ENCODE data around the gene KIN.
"Not testable (repeated sequence)": the region's sequence is repeated elsewhere in the genome, so short reads cannot be mapped to it uniquely, and the experiment has no call there.

KIN gene

GRCh38 chr10:7794251-7795026 is 6.6 kb upstream of the KIN start:
- no peak for DNase-seq (ENCODE audit: low read depth)

GRCh38 chr10:7792541-7792940 is 4.7 kb upstream of the KIN start:
- DNase-seq (ENCODE audit: low read depth), result peak; percentile 34

- peak; percentile 60 for DNase-seq (ENCODE audit: low read depth)
Measured at GRCh38 chr10:7789390-7789789, 1.6 kb upstream of the KIN start.

- peak; percentile 44 for DNase-seq (ENCODE audit: low read depth)
Measured at GRCh38 chr10:7788639-7789286, 970 bp upstream of the KIN start.

- peak; percentile 52 for DNase-seq (ENCODE audit: low read depth)
Measured at GRCh38 chr10:7787150-7787856, 490 bp downstream of the KIN start.

GRCh38 chr10:7786430-7786829 is 1.4 kb downstream of the KIN start:
- no peak for DNase-seq (ENCODE audit: low read depth)

- DNase-seq (ENCODE audit: low read depth), result not testable (repeated sequence)
Measured at GRCh38 chr10:7782194-7782593, 5.6 kb downstream of the KIN start.

- DNase-seq (ENCODE audit: low read depth), result no peak
Measured at GRCh38 chr10:7776777-7777176, 11.0 kb downstream of the KIN start.

- no peak for DNase-seq (ENCODE audit: low read depth)
Measured at GRCh38 chr10:7773845-7774801, 13.7 kb downstream of the KIN start.

- DNase-seq (ENCODE audit: low read depth), result no peak
Measured at GRCh38 chr10:7768417-7768816, 19.4 kb downstream of the KIN start.

GRCh38 chr10:7767209-7767608 is 20.6 kb downstream of the KIN start:
- peak; percentile 94 for DNase-seq (ENCODE audit: low read depth)

- no peak for DNase-seq (ENCODE audit: low read depth)
Measured at GRCh38 chr10:7766241-7766640, 21.6 kb downstream of the KIN start.

GRCh38 chr10:7763929-7764328 is 23.9 kb downstream of the KIN start:
- no peak for DNase-seq (ENCODE audit: low read depth)

GRCh38 chr10:7756360-7756992 is 31.3 kb downstream of the KIN start:
- DNase-seq (ENCODE audit: low read depth), result peak; percentile 47

GRCh38 chr10:7755103-7755502 is 32.7 kb downstream of the KIN start:
- DNase-seq (ENCODE audit: low read depth), result no peak

- DNase-seq (ENCODE audit: low read depth), result no peak
Measured at GRCh38 chr10:7752251-7752650, 35.5 kb downstream of the KIN start.

GRCh38 chr10:7750222-7750621 is 37.6 kb downstream of the KIN start:
- no peak for DNase-seq (ENCODE audit: low read depth)

GRCh38 chr10:7748637-7749036 is 39.2 kb downstream of the KIN start:
- DNase-seq (ENCODE audit: low read depth), result peak; percentile 41

- DNase-seq (ENCODE audit: low read depth), result no peak
Measured at GRCh38 chr10:7744307-7744706, 43.5 kb downstream of the KIN start.

GRCh38 chr10:7738536-7739407 is 49.0 kb downstream of the KIN start:
- DNase-seq (ENCODE audit: low read depth), result no peak

All from ELR (cell line).